Hepatocyte (in vitro differentiated cells): ENCODE results near the gene SNRNP27. TPM values are rescaled to one million over a fixed set of nuclear protein-coding genes. Genes with fewer than 3 reads are reported as not detected.
"Not testable (repeated sequence)": the region's sequence is repeated elsewhere in the genome, so short reads cannot be mapped to it uniquely, and the experiment has no call there.

ENCODE experiments used
- DNase-seq: peaks from one replicate; pipeline ENCODE4 v3.0.0-alpha.2; 2016; ENCODE audit warnings: low spot score
- H2AFZ ChIP-seq: fragments of 200-600 bp; sonication (generic); 2 replicates; pipeline ENCODE4 v1.6.0; 2016; ENCODE audit warnings: antibody characterized with exemption, mild to moderate bottlenecking
- H3K27ac ChIP-seq: fragments of 200-600 bp; sonication (generic); 2 replicates; pipeline ENCODE4 v1.5.1; 2016; ENCODE audit warnings: mild to moderate bottlenecking
- H3K27me3 ChIP-seq: fragments of 200-600 bp; sonication (generic); 2 replicates; pipeline ENCODE4 v1.6.1; 2016
- H3K36me3 ChIP-seq: fragments of 200-600 bp; sonication (generic); replicated peaks from 2 replicates; pipeline ENCODE4 v1.5.1; 2016; ENCODE audit warnings: low read depth; ENCODE audit not compliant: insufficient read depth
- H3K4me1 ChIP-seq: fragments of 200-600 bp; sonication (generic); 2 replicates; pipeline ENCODE4 v1.5.1; 2016; ENCODE audit warnings: mild to moderate bottlenecking, moderate library complexity; ENCODE audit not compliant: insufficient read depth
- H3K4me2 ChIP-seq: fragments of 200-600 bp; sonication (generic); 2 replicates; pipeline ENCODE4 v1.6.0; 2016
- H3K4me3 ChIP-seq: fragments of 200-600 bp; sonication (generic); 2 replicates; pipeline ENCODE4 v1.5.1; 2016; ENCODE audit warnings: mild to moderate bottlenecking
- H3K79me2 ChIP-seq: fragments of 200-600 bp; sonication (generic); 2 replicates; pipeline ENCODE4 v1.6.0; 2017; ENCODE audit warnings: mild to moderate bottlenecking
- H3K9me2 ChIP-seq: fragments of 200-600 bp; sonication (generic); replicated peaks from 2 replicates; pipeline ENCODE4 v1.6.0; 2017; ENCODE audit warnings: mild to moderate bottlenecking; ENCODE audit not compliant: insufficient read depth
- H3K9me3 ChIP-seq: fragments of 200-600 bp; sonication (generic); 2 replicates; pipeline ENCODE4 v1.5.1; 2016; ENCODE audit warnings: low read depth, mild to moderate bottlenecking
- H4K20me1 ChIP-seq: fragments of 200-600 bp; sonication (generic); 2 replicates; pipeline ENCODE4 v1.6.0; 2016; ENCODE audit warnings: mild to moderate bottlenecking; ENCODE audit not compliant: insufficient read depth, poor library complexity, severe bottlenecking
- CTCF ChIP-seq: fragments of 200-600 bp; sonication (generic); IDR thresholded peaks from 2 replicates; pipeline ENCODE4 v1.5.1; 2016; ENCODE audit warnings: antibody characterized with exemption, mild to moderate bottlenecking; ENCODE audit not compliant: poor library complexity
- EZH2 ChIP-seq: fragments of 200-600 bp; sonication (generic); IDR thresholded peaks from 2 replicates; pipeline ENCODE4 v1.6.1; 2016; ENCODE audit warnings: antibody characterized with exemption, mild to moderate bottlenecking, borderline replicate concordance
- EZH2phosphoT487 ChIP-seq: fragments of 200-600 bp; sonication (generic); IDR thresholded peaks from one replicate; pipeline ENCODE4 v1.6.1; 2018; ENCODE audit warnings: antibody characterized with exemption, mild to moderate bottlenecking, low read depth, moderate library complexity; ENCODE audit not compliant: unreplicated experiment, severe bottlenecking
- WGBS: methylation state at CpG from one replicate; pipeline ENCODE4 v1.1.6; 2016; ENCODE audit warnings: low lambda C conversion rate; ENCODE audit errors: missing lambda C conversion rate; 5-methylcytosine and 5-hydroxymethylcytosine counted together
- polyA plus RNA-seq: library from polyadenylated mRNA; unstranded; fragments of >200 nt; fragmentation: Nextera tagmentation; extraction: Ambion mirVana; gene quantifications from 2 replicates; pipeline ENCODE4 v1.2.1, GENCODE V29; 2016
- total RNA-seq: library from RNA; depleted of rRNA; stranded (reverse); fragments of >200 nt; gene quantifications from 2 replicates; pipeline ENCODE4 v1.2.3, GENCODE V29; 2014

SNRNP27 gene
- total and polyA plus RNA-seq, 2 experiments from 2014 or later, result 58.4 to 65.5 TPM

GRCh38 chr2:69948963-69949645 lies 55.3 kb downstream of the SNRNP27 start:
- Histone ChIP-seq H3K4me2 (no peak overlapping the region), H2AFZ (no peak overlapping the region), H3K9me2 (no peaks in the 10 kb centered on the region), H3K9me3 (no peaks in the 10 kb centered on the region), H3K36me3 (no peaks in the 10 kb centered on the region), H3K4me1 (peaks cover 7% of the 10 kb centered on the region), H3K27ac (no peak overlapping the region), H4K20me1 (no peaks in the 10 kb centered on the region), H3K4me3 (no peak overlapping the region), H3K79me2 (no peaks in the 10 kb centered on the region), H3K27me3 (no peaks in the 10 kb centered on the region)
- 91% methylated on average over 21 of the region's 21 CpGs for WGBS
- TF ChIP-seq CTCF, result no peak
- TF ChIP-seq EZH2phosphoT487, result no peak
- TF ChIP-seq EZH2, result no peak
- no peak for DNase-seq

GRCh38 chr2:69950241-69950640 lies 56.5 kb downstream of the SNRNP27 start:
- Histone ChIP-seq H3K27ac (no peak overlapping the region), H3K4me1 (peaks cover 7% of the 10 kb centered on the region), H3K4me2 (no peak overlapping the region), H3K9me2 (no peaks in the 10 kb centered on the region), H3K4me3 (no peak overlapping the region), H3K27me3 (no peaks in the 10 kb centered on the region), H3K36me3 (no peaks in the 10 kb centered on the region), H2AFZ (no peak overlapping the region), H4K20me1 (no peaks in the 10 kb centered on the region), H3K79me2 (no peaks in the 10 kb centered on the region), H3K9me3 (no peaks in the 10 kb centered on the region)
- WGBS, result 79% methylated on average over 5 of the region's 5 CpGs
- no peak for DNase-seq
- TF ChIP-seq CTCF, result no peak
- TF ChIP-seq EZH2, result no peak
- no peak for TF ChIP-seq EZH2phosphoT487

- WGBS, result 99% methylated on average over 3 of the region's 3 CpGs
- not testable (repeated sequence) for H3K4me3 ChIP-seq, H4K20me1 ChIP-seq, H3K9me2 ChIP-seq, H3K27ac ChIP-seq, H3K36me3 ChIP-seq, H2AFZ ChIP-seq, H3K4me2 ChIP-seq, H3K27me3 ChIP-seq, H3K4me1 ChIP-seq, H3K79me2 ChIP-seq, DNase-seq, H3K9me3 ChIP-seq
Measured at GRCh38 chr2:69950671-69951070, 56.9 kb downstream of the SNRNP27 start.

- H4K20me1 ChIP-seq, result no peaks in the 10 kb centered on the region
- WGBS, result 92% methylated on average over 6 of the region's 6 CpGs
- H3K36me3 ChIP-seq, result no peaks in the 10 kb centered on the region
- no peaks in the 10 kb centered on the region for H3K79me2 ChIP-seq
- no peaks in the 10 kb centered on the region for H3K9me3 ChIP-seq
- H3K9me2 ChIP-seq, result no peaks in the 10 kb centered on the region
- peaks cover 3% of the 10 kb centered on the region for H3K27me3 ChIP-seq
- no peak overlapping the region for H3K4me2 ChIP-seq
- H3K4me3 ChIP-seq, result no peak overlapping the region
- H3K27ac ChIP-seq, result no peak overlapping the region
- H3K4me1 ChIP-seq, result no peaks in the 10 kb centered on the region
- no peak overlapping the region for H2AFZ ChIP-seq
- TF ChIP-seq EZH2phosphoT487 (no peak), CTCF (no peak), EZH2 (no peak)
- no peak for DNase-seq
Measured at GRCh38 chr2:69952336-69953115, 58.8 kb downstream of the SNRNP27 start.
